T-cell (primary cell): ENCODE results near the gene DBNDD1. TPM values are rescaled to one million over a fixed set of nuclear protein-coding genes. Genes with fewer than 3 reads are reported as not detected.
A peak's percentile ranks its signal among the peaks of the same experiment; 100 is the strongest.

Experiments
- ATAC-seq, 4 experiments: fragments of 200-7000 bp in 3 of 4; fragments of 150-1000 bp in 1 of 4; cut with Tn5 transposase; replicated peaks in 1 of 4; 1 replicate in 3 of 4; 2 replicates in 1 of 4; pipeline ENCODE4 v1.10.0; 2021; ENCODE audit warnings: moderate library complexity in 3 of 4, mild to moderate bottlenecking in 2 of 4, moderate number of reproducible peaks in 1 of 4
- CTCF ChIA-PET, 2 donors: fragments of 300-600 bp; sonication (Branson Sonifier 250); formaldehyde crosslinking; loops; one replicate each; lab custom pipeline; 2022; ENCODE audit warnings: antibody characterized with exemption in 2 of 2; lab: Charles Lee
- POLR2A ChIA-PET, 2 donors: fragments of 300-600 bp; sonication (Branson Sonifier 250); formaldehyde crosslinking; loops; one replicate each; lab custom pipeline; 2022; ENCODE audit warnings: antibody characterized with exemption in 2 of 2; lab: Charles Lee
- DNase-seq, 35 experiments: peaks; one replicate each; pipeline versions ENCODE4 v3.0.0 to v3.0.0-alpha.2; 2013 to 2023
- H3K27ac ChIP-seq: one replicate; pipeline ENCODE4 v1.5.1; 2013; ENCODE audit warnings: low read length
- H3K27me3 ChIP-seq, 2 experiments: replicated peaks in 1 of 2; 1 replicate in 1 of 2; 2 replicates in 1 of 2; pipeline versions ENCODE4 v1.6.1 to v1.7.0; 2013; ENCODE audit warnings: low read length in 1 of 2, mixed read lengths in 1 of 2; ENCODE audit not compliant: control insufficient read depth in 2 of 2, insufficient read depth in 2 of 2; ENCODE audit errors: extremely low read depth in 1 of 2
- H3K36me3 ChIP-seq, 2 donors: 1 replicate in 1 of 2; 2 replicates in 1 of 2; pipeline versions ENCODE4 v1.6.1 to v1.7.0; 2013; ENCODE audit warnings: low read length in 1 of 2; ENCODE audit not compliant: control insufficient read depth in 2 of 2, insufficient read depth in 1 of 2; ENCODE audit errors: extremely low read depth in 1 of 2
- H3K4me1 ChIP-seq, 2 experiments: 1 replicate in 1 of 2; 2 replicates in 1 of 2; pipeline versions ENCODE4 v1.6.1 to v1.7.0; 2013; ENCODE audit warnings: low read length in 2 of 2, mixed read lengths in 1 of 2; ENCODE audit not compliant: insufficient read depth in 2 of 2, control insufficient read depth in 1 of 2; ENCODE audit errors: extremely low read depth in 1 of 2
- H3K4me3 ChIP-seq, 2 donors: 1 replicate in 1 of 2; 2 replicates in 1 of 2; pipeline versions ENCODE4 v1.5.1 to v1.7.0; 2013; ENCODE audit warnings: mild to moderate bottlenecking in 2 of 2, low read length in 1 of 2, moderate library complexity in 1 of 2; ENCODE audit not compliant: control insufficient read depth in 1 of 2; ENCODE audit errors: extremely low read depth in 1 of 2
- H3K9me3 ChIP-seq: 2 replicates; pipeline ENCODE4 v1.7.0; 2013
- H3K27ac Mint-ChIP-seq, 2 donors: one replicate each; pipeline ENCODE4 v1.8.0; 2020 to 2021; ENCODE audit warnings: mild to moderate bottlenecking in 2 of 2, mixed read lengths in 2 of 2
- H3K27me3 Mint-ChIP-seq, 2 donors: one replicate each; pipeline ENCODE4 v1.8.0; 2021 to 2022; ENCODE audit warnings: mixed read lengths in 2 of 2
- H3K36me3 Mint-ChIP-seq: one replicate; pipeline ENCODE4 v1.8.0; 2021; ENCODE audit warnings: mixed read lengths
- H3K4me1 Mint-ChIP-seq, 3 donors: one replicate each; pipeline ENCODE4 v1.8.0; 2020 to 2022; ENCODE audit warnings: mixed read lengths in 3 of 3, mild to moderate bottlenecking in 1 of 3
- H3K4me3 Mint-ChIP-seq, 3 donors: one replicate each; pipeline ENCODE4 v1.8.0; 2020 to 2022; ENCODE audit warnings: mild to moderate bottlenecking in 3 of 3, mixed read lengths in 3 of 3, moderate library complexity in 3 of 3
- H3K9me3 Mint-ChIP-seq, 3 donors: one replicate each; pipeline ENCODE4 v1.8.0; 2020 to 2022; ENCODE audit warnings: mixed read lengths in 3 of 3
- WGBS: methylation state at CpG from one replicate; pipeline ENCODE4 v1.1.5; 2013; ENCODE audit warnings: missing lambda C conversion rate; ENCODE audit not compliant: insufficient coverage; 5-methylcytosine and 5-hydroxymethylcytosine counted together
- total RNA-seq, 35 experiments: library from RNA in 6 of 35; stranded (reverse) in 6 of 35; fragments of 120-200 nt in 1 of 35; gene quantifications; one replicate each; pipeline versions ENCODE4 v1.2.1 to v1.2.4 and lab custom pipeline; 2013 to 2026

DBNDD1 gene
- total RNA-seq, 5 donors from 2014 or later (not counting 1 experiment from before 2014, with no cell fraction given) = 0.70 to 3.6 (median 0.88) TPM

GRCh38 chr16:90023078-90023447, 3.8 kb upstream of the DBNDD1 start:
- ATAC-seq (no peak), DNase-seq (no peak)
- H3K27ac ChIP-seq = no peak overlapping the region
- H3K27me3 Mint-ChIP-seq = peaks cover 0 to 7% of the 10 kb centered on the region in 2 donors
- peak overlapping the region; percentile 44 to 54 for H3K4me3 ChIP-seq
- no peaks in the 10 kb centered on the region for H3K9me3 ChIP-seq
- no peaks in the 10 kb centered on the region for H3K36me3 ChIP-seq
- peaks cover 3 to 23% of the 10 kb centered on the region in 2 experiments for H3K27me3 ChIP-seq
- peak overlapping the region; percentile 73 to 77 (median 74) for H3K4me3 Mint-ChIP-seq
- H3K4me1 ChIP-seq = peaks cover 6 to 43% of the 10 kb centered on the region in 2 experiments
- no peaks in the 10 kb centered on the region for H3K36me3 Mint-ChIP-seq
- CTCF ChIA-PET = no interaction called here
- peak overlapping the region in 1 of 2 donors; percentile 48 for H3K27ac Mint-ChIP-seq
- H3K4me1 Mint-ChIP-seq = peaks cover 15 to 38% (median 27%) of the 10 kb centered on the region in 3 donors
- POLR2A ChIA-PET = interaction anchor here in 1 of 2 donors (0.6 kb wide), 1 partner anchor 179 kb away, joined by 4 read pairs; no protein-coding TSS in a partner anchor
- H3K9me3 Mint-ChIP-seq = no peaks in the 10 kb centered on the region
- WGBS = 81% methylated on average over 5 of the region's 7 CpGs

- H3K4me1 Mint-ChIP-seq = peaks cover 15 to 38% (median 27%) of the 10 kb centered on the region in 3 donors
- Histone ChIP-seq H3K27ac (no peak overlapping the region), H3K4me3 (peak overlapping the region; percentile 54 to 77)
Observed at GRCh38 chr16:90022209-90023077, 3.2 kb upstream of the DBNDD1 start.

GRCh38 chr16:90020838-90021382, 1.7 kb upstream of the DBNDD1 start:
- no peaks in the 10 kb centered on the region for H3K9me3 Mint-ChIP-seq
- 100% methylated on average over 1 of the region's 2 CpGs for WGBS

More at GRCh38 chr16:90022209-90023077, 3.2 kb upstream of the DBNDD1 start:
- no peaks in the 10 kb centered on the region for H3K36me3 Mint-ChIP-seq
- Histone ChIP-seq H3K36me3 (no peaks in the 10 kb centered on the region), H3K4me1 (peaks cover 6 to 43% of the 10 kb centered on the region in 2 experiments), H3K27me3 (peaks cover 3 to 29% of the 10 kb centered on the region in 2 experiments), H3K9me3 (no peaks in the 10 kb centered on the region)
- ChIA-PET CTCF (no interaction called here), POLR2A (no interaction called here)
- DNase-seq = peak; percentile 32 to 81 (median 64)
- H3K4me3 Mint-ChIP-seq = peak overlapping the region; percentile 73 to 77 (median 74)
- peak overlapping the region; percentile 15 to 66 for H3K27ac Mint-ChIP-seq
- WGBS = 10% methylated on average over 52 of the region's 57 CpGs
- peaks cover 0 to 7% of the 10 kb centered on the region in 2 donors for H3K27me3 Mint-ChIP-seq
- H3K9me3 Mint-ChIP-seq = no peaks in the 10 kb centered on the region
- ATAC-seq = peak; percentile 83

GRCh38 chr16:90020260-90020837, 1.1 kb upstream of the DBNDD1 start:
- CTCF ChIA-PET = no interaction called here
- 94% methylated on average over 7 of the region's 9 CpGs for WGBS
- H3K27me3 ChIP-seq = peaks cover 3 to 33% of the 10 kb centered on the region in 2 experiments
- H3K27me3 Mint-ChIP-seq = peaks cover 0 to 7% of the 10 kb centered on the region in 2 donors
- no peaks in the 10 kb centered on the region for H3K9me3 Mint-ChIP-seq
- POLR2A ChIA-PET = interaction anchor here in 1 of 2 donors (0.6 to 0.7 kb wide), 2 partner anchors 50 to 363 kb away, joined by 3 read pairs; partner anchors contain the start of genes CHMP1A and SPATA33
- no peaks in the 10 kb centered on the region for H3K36me3 ChIP-seq
- H3K4me3 Mint-ChIP-seq = peak overlapping the region; percentile 62 to 79 (median 77)
- peaks cover 15 to 29% (median 20%) of the 10 kb centered on the region in 3 donors for H3K4me1 Mint-ChIP-seq
- no peak for ATAC-seq
- no peak for DNase-seq
- no peak overlapping the region for H3K27ac ChIP-seq
- no peaks in the 10 kb centered on the region for H3K36me3 Mint-ChIP-seq
- peak overlapping the region in 1 of 2 donors; percentile 22 for H3K27ac Mint-ChIP-seq
- H3K9me3 ChIP-seq = no peaks in the 10 kb centered on the region
- H3K4me1 ChIP-seq = peaks cover 6 to 39% of the 10 kb centered on the region in 2 experiments
- H3K4me3 ChIP-seq = no peak overlapping the region

More at GRCh38 chr16:90020838-90021382, 1.7 kb upstream of the DBNDD1 start:
- no peak overlapping the region for H3K27ac ChIP-seq
- ATAC-seq (no peak), DNase-seq (no peak)
- no peaks in the 10 kb centered on the region for H3K36me3 Mint-ChIP-seq
- H3K4me3 Mint-ChIP-seq = peak overlapping the region; percentile 17 to 77 (median 31)
- CTCF ChIA-PET = no interaction called here
- peaks cover 3 to 33% of the 10 kb centered on the region in 2 experiments for H3K27me3 ChIP-seq
- no peak overlapping the region for H3K4me3 ChIP-seq
- H3K4me1 Mint-ChIP-seq = peaks cover 15 to 30% (median 21%) of the 10 kb centered on the region in 3 donors
- no peak overlapping the region for H3K27ac Mint-ChIP-seq
- no peaks in the 10 kb centered on the region for H3K9me3 ChIP-seq
- no peaks in the 10 kb centered on the region for H3K36me3 ChIP-seq
- peaks cover 0 to 7% of the 10 kb centered on the region in 2 donors for H3K27me3 Mint-ChIP-seq
- H3K4me1 ChIP-seq = peaks cover 6 to 39% of the 10 kb centered on the region in 2 experiments
- POLR2A ChIA-PET = no interaction called here

- peak; percentile 51 to 72 (median 65) for ATAC-seq
- CTCF ChIA-PET = interaction anchor here in 1 of 2 donors (0.6 kb wide), 1 partner anchor 19 kb away, joined by 4 read pairs; no protein-coding TSS in a partner anchor
- Histone ChIP-seq H3K27me3 (peaks cover 3 to 33% of the 10 kb centered on the region in 2 experiments), H3K4me1 (peaks cover 6 to 39% of the 10 kb centered on the region in 2 experiments), H3K27ac (no peak overlapping the region), H3K9me3 (no peaks in the 10 kb centered on the region), H3K4me3 (peak overlapping the region; percentile 40 to 62), H3K36me3 (no peaks in the 10 kb centered on the region)
- POLR2A ChIA-PET = interaction anchor here in 1 of 2 donors (0.6 to 0.7 kb wide), 2 partner anchors 49 to 362 kb away, joined by 3 read pairs; partner anchors contain the start of genes CHMP1A and SPATA33
- Mint-ChIP-seq H3K27me3 (peaks cover 0 to 7% of the 10 kb centered on the region in 2 donors), H3K9me3 (no peaks in the 10 kb centered on the region), H3K36me3 (no peaks in the 10 kb centered on the region), H3K27ac (peak overlapping the region in 1 of 2 donors; percentile 22), H3K4me3 (peak overlapping the region; percentile 62 to 79 (median 77)), H3K4me1 (peaks cover 15 to 29% (median 20%) of the 10 kb centered on the region in 3 donors)
- 3% methylated on average over 39 of the region's 57 CpGs for WGBS
- peak in 25 of 35 experiments; percentile 9 to 71 (median 37) for DNase-seq
Observed at GRCh38 chr16:90019543-90020259, 445 bp upstream of the DBNDD1 start.
